Activated naive CD4-positive, alpha-beta T cell treated with anti-CD3 and anti-CD28 coated beads, Interleukin-2, amount 50 U/mL, for 24 hours (primary cell): ENCODE results near the gene ANKRD22.
A peak's percentile ranks its signal among the peaks of the same experiment; 100 is the strongest.
"Not testable (repeated sequence)": the region's sequence is repeated elsewhere in the genome, so short reads cannot be mapped to it uniquely, and the experiment has no call there.

ENCODE experiments used
- H3K27ac Mint-ChIP-seq: one replicate; pipeline ENCODE4 v1.8.0; 2021; ENCODE audit warnings: mild to moderate bottlenecking, mixed read lengths
- H3K27me3 Mint-ChIP-seq: one replicate; pipeline ENCODE4 v1.8.0; 2021; ENCODE audit warnings: mixed read lengths
- H3K36me3 Mint-ChIP-seq: one replicate; pipeline ENCODE4 v1.8.0; 2021; ENCODE audit warnings: mixed read lengths
- H3K4me1 Mint-ChIP-seq: one replicate; pipeline ENCODE4 v1.8.0; 2021; ENCODE audit warnings: mixed read lengths
- H3K4me3 Mint-ChIP-seq: one replicate; pipeline ENCODE4 v1.8.0; 2021; ENCODE audit warnings: mild to moderate bottlenecking, mixed read lengths
- H3K9me3 Mint-ChIP-seq: one replicate; pipeline ENCODE4 v1.8.0; 2021; ENCODE audit warnings: mixed read lengths

Gene ANKRD22

DNA sequence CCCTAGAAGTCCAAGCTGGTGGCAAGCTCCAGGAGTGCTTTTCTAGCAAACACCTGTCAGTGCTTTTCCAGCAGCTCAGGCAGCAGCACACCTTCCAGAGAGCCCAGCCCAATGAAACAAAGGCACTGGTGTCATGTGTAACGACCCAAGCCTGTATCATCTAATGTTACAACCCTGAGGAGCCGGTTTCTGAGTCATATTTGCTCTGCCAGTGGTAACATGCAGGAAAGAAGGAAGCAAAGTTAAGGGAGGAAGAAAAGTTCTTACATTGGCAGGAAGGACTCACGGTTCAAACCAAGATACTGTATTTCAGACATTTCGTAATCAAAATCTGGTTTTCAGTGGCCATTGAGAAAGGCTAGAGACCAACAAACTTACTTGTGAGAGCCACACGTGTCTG, at the start of gene ANKRD22:
ANKRD22 (minus strand) TSS at position 139 of the 400 bp plus-strand sequence. CDS start 237 bp downstream, outside the sequence.
- Mint-ChIP-seq H3K27me3 (no peaks in the 10 kb centered on the region), H3K9me3 (no peaks in the 10 kb centered on the region), H3K27ac (no peak within 1 kb of the TSS), H3K4me3 (no peak within 1 kb of the TSS), H3K36me3 (no peaks in the 10 kb centered on the region), H3K4me1 (peaks cover 13% of the 10 kb centered on the region)

GRCh38 chr10:88899886-88900285, 48.2 kb upstream of the ANKRD22 start:
- no peaks in the 10 kb centered on the region for H3K9me3 Mint-ChIP-seq
- H3K36me3 Mint-ChIP-seq = peaks cover 15% of the 10 kb centered on the region
- no peak overlapping the region for H3K4me3 Mint-ChIP-seq
- H3K27ac Mint-ChIP-seq = peak overlapping the region; percentile 80
- H3K4me1 Mint-ChIP-seq = peaks cover 70% of the 10 kb centered on the region
- H3K27me3 Mint-ChIP-seq = no peaks in the 10 kb centered on the region

GRCh38 chr10:88898727-88899126, 47.1 kb upstream of the ANKRD22 start:
- H3K36me3 Mint-ChIP-seq = peaks cover 15% of the 10 kb centered on the region
- H3K4me3 Mint-ChIP-seq = no peak overlapping the region
- no peaks in the 10 kb centered on the region for H3K9me3 Mint-ChIP-seq
- no peaks in the 10 kb centered on the region for H3K27me3 Mint-ChIP-seq
- peaks cover 78% of the 10 kb centered on the region for H3K4me1 Mint-ChIP-seq
- H3K27ac Mint-ChIP-seq = peak overlapping the region; percentile 76

GRCh38 chr10:88896994-88897853, 45.6 kb upstream of the ANKRD22 start:
- Mint-ChIP-seq H3K27ac (peak overlapping the region; percentile 74), H3K4me1 (peaks cover 82% of the 10 kb centered on the region), H3K4me3 (peak overlapping the region; percentile 65), H3K9me3 (no peaks in the 10 kb centered on the region), H3K36me3 (peaks cover 10% of the 10 kb centered on the region), H3K27me3 (no peaks in the 10 kb centered on the region)

- no peaks in the 10 kb centered on the region for H3K9me3 Mint-ChIP-seq
Observed at GRCh38 chr10:88896372-88896993, 44.8 kb upstream of the ANKRD22 start.

DNA sequence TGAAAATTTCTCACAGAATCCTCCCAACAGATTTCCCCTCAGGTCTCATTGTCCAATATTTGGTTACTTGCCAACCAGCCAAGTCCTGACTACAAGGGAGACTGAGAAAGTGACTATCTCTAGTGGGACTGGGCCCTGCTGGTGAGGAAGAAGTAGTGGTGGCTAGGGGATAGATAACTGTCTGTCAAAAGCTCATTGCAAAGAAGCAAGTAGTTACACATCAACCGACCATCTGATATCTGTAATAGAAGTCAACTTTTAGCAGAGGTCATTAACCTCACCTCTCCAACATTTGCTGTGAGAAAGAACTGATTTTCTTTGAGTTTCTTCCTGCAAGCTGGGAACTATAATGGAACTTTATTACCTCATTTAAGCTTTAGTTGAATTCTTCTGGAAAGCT, 43.6 kb upstream of the ANKRD22 start:
- Mint-ChIP-seq H3K9me3 (no peaks in the 10 kb centered on the region), H3K4me3 (no peak overlapping the region), H3K27me3 (no peaks in the 10 kb centered on the region), H3K27ac (no peak overlapping the region), H3K4me1 (peaks cover 80% of the 10 kb centered on the region), H3K36me3 (peaks cover 10% of the 10 kb centered on the region)

More at GRCh38 chr10:88896372-88896993, 44.8 kb upstream of the ANKRD22 start:
- peaks cover 10% of the 10 kb centered on the region for H3K36me3 Mint-ChIP-seq
- peak overlapping the region; percentile 74 for H3K27ac Mint-ChIP-seq
- H3K27me3 Mint-ChIP-seq = no peaks in the 10 kb centered on the region
- H3K4me1 Mint-ChIP-seq = peaks cover 80% of the 10 kb centered on the region
- peak overlapping the region; percentile 65 for H3K4me3 Mint-ChIP-seq

GRCh38 chr10:88893611-88894010, 42.0 kb upstream of the ANKRD22 start:
- Mint-ChIP-seq H3K4me1 (peaks cover 87% of the 10 kb centered on the region), H3K27me3 (no peaks in the 10 kb centered on the region), H3K36me3 (peaks cover 6% of the 10 kb centered on the region), H3K27ac (no peak overlapping the region), H3K9me3 (no peaks in the 10 kb centered on the region), H3K4me3 (no peak overlapping the region)

- H3K36me3 Mint-ChIP-seq = peaks cover 4% of the 10 kb centered on the region
- no peaks in the 10 kb centered on the region for H3K9me3 Mint-ChIP-seq
- no peak overlapping the region for H3K4me3 Mint-ChIP-seq
- no peaks in the 10 kb centered on the region for H3K27me3 Mint-ChIP-seq
- no peak overlapping the region for H3K27ac Mint-ChIP-seq
- peaks cover 84% of the 10 kb centered on the region for H3K4me1 Mint-ChIP-seq
Observed at GRCh38 chr10:88892222-88892967, 40.8 kb upstream of the ANKRD22 start.

DNA sequence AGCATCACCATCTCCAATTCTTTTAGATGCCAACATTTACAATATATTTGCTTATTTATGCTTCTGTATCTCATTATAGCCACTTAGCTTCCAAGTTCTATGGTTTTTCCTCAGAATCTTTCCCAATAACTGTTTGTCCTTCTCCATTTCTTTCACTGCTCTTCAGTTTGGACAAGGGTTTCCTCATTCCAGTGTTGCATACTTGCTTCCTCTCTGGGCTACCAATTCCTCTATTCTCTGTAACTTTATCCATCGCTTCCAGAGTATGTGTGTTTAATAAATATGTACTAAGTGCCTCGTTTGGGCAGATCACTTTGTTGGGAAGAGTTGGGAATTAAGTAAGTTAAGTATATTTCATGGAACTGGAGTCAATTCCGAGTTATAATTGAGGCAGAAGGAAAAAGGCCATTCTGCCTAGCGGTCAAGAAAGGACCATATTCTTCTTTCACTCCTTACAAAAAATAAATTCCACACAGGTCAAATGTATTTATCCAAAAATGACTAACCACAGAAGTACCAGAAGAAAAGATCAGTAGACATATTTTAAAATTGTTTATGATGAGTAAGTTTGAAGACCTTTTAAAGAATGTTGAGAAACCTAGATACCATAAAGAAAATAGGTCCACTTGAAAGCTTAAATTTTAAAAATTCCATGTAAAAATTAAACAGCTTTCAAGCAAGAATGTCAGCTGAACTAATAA, 39.2 kb upstream of the ANKRD22 start:
- peaks cover 82% of the 10 kb centered on the region for H3K4me1 Mint-ChIP-seq
- H3K9me3 Mint-ChIP-seq = no peaks in the 10 kb centered on the region
- no peak overlapping the region for H3K27ac Mint-ChIP-seq
- H3K36me3 Mint-ChIP-seq = peaks cover 2% of the 10 kb centered on the region
- H3K4me3 Mint-ChIP-seq = no peak overlapping the region
- H3K27me3 Mint-ChIP-seq = no peaks in the 10 kb centered on the region

DNA sequence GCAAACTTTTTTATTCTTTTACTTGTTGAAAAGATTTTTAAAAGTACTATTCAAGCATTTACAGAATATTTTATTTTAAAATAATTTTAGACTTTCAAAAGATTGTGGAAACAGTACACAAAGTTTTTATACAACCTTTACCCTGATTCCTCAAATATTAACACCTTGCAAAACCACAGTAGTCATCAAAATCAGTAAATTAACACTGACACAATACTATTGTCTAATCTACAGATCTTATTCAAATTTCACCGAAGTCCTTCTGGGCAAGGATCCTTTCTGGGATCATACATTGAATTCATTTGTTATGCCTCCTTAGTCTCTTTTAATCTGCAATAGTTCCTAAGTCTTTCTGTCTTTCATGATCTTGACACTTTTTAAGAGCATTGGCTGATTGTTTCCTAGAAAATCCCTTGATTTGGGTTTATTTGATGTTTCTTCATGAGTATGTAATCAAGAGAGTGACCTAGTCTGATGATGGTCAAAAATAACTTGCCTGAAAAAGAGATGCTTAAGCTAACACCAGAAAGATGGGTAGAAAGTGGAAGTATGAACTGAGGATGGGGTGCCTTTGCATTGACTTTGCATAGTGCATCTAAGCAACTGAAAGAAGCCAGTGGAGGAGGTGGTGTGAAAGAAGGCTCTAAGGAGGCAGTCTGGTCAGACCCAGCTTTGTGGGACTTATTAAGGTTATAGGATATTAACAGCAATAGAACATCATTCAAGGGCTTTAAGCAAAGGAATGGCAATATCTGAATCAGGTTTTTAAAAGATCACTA, 38.1 kb upstream of the ANKRD22 start:
- H3K9me3 Mint-ChIP-seq = no peaks in the 10 kb centered on the region
- peaks cover 85% of the 10 kb centered on the region for H3K4me1 Mint-ChIP-seq
- peak overlapping the region; percentile 20 for H3K27ac Mint-ChIP-seq
- H3K36me3 Mint-ChIP-seq = peaks cover 3% of the 10 kb centered on the region
- H3K4me3 Mint-ChIP-seq = no peak overlapping the region
- H3K27me3 Mint-ChIP-seq = no peaks in the 10 kb centered on the region

- H3K36me3 Mint-ChIP-seq = peaks cover 3% of the 10 kb centered on the region
- no peaks in the 10 kb centered on the region for H3K27me3 Mint-ChIP-seq
- H3K4me3 Mint-ChIP-seq = no peak overlapping the region
- no peaks in the 10 kb centered on the region for H3K9me3 Mint-ChIP-seq
- H3K4me1 Mint-ChIP-seq = peaks cover 86% of the 10 kb centered on the region
- no peak overlapping the region for H3K27ac Mint-ChIP-seq
Observed at GRCh38 chr10:88888810-88889445, 37.3 kb upstream of the ANKRD22 start.

DNA sequence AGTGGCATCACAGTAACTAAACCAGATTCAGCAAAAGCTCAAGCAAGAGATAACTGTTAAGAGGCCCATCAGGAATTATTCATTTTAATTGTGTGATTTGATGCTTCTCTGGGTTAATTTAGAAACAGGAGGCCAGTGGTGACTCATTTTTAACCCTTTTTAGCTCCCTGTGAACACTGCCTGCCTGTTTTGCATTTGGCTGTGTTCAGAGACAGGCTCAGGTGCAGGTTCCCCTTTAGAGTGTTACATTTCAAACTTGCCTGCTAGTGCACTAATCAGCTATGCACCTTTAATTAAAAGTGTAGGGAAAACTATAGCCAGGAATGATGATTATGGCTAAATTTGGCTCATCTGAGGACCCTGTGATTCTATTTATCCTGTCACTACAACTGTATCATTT, 34.9 kb upstream of the ANKRD22 start:
- Mint-ChIP-seq H3K4me1 (peaks cover 93% of the 10 kb centered on the region), H3K27ac (no peak overlapping the region), H3K9me3 (no peaks in the 10 kb centered on the region), H3K27me3 (no peaks in the 10 kb centered on the region), H3K4me3 (no peak overlapping the region), H3K36me3 (peaks cover 11% of the 10 kb centered on the region)

GRCh38 chr10:88883448-88883809, 31.8 kb upstream of the ANKRD22 start:
- Mint-ChIP-seq H3K4me3 (peak overlapping the region; percentile 94), H3K27me3 (no peaks in the 10 kb centered on the region), H3K36me3 (peaks cover 9% of the 10 kb centered on the region), H3K9me3 (no peaks in the 10 kb centered on the region), H3K27ac (peak overlapping the region; percentile 69), H3K4me1 (peaks cover 80% of the 10 kb centered on the region)

- Mint-ChIP-seq H3K27ac (peak overlapping the region; percentile 59), H3K4me3 (peak overlapping the region; percentile 94), H3K4me1 (peaks cover 80% of the 10 kb centered on the region)
- H3K36me3 Mint-ChIP-seq, H3K9me3 Mint-ChIP-seq, H3K27me3 Mint-ChIP-seq: not testable (repeated sequence)
Observed at GRCh38 chr10:88882646-88883447, 31.2 kb upstream of the ANKRD22 start.
